ENCODE data around the gene DNAJB12. TPM values are rescaled to one million over a fixed set of nuclear protein-coding genes. Genes with fewer than 3 reads are reported as not detected.
A peak's percentile ranks its signal among the peaks of the same experiment; 100 is the strongest.
"Not testable (repeated sequence)": the region's sequence is repeated elsewhere in the genome, so short reads cannot be mapped to it uniquely, and the experiment has no call there.

Gene DNAJB12
- total RNA-seq, 1 experiment from 2014 or later: 51.0 TPM

- DNase-seq (ENCODE audit: low read depth, low spot score); in situ Hi-C loops (cut with HindIII; ENCODE audit: low pct_unique_long_range_greater_than_20kb, low sequenced_read_pairs); H3K36me3 ChIP-seq (ENCODE audit: control insufficient read depth, insufficient read depth, low read length); intact Hi-C loops (cut with micrococcal nuclease; ENCODE audit: unreplicated experiment); H3K27me3 ChIP-seq (ENCODE audit: control insufficient read depth, insufficient read depth, low read length); ATAC-seq; POLR2A ChIA-PET; H3K4me3 ChIP-seq (ENCODE audit: low read depth in 2 of 2, low read length in 2 of 2); H3K9me3 ChIP-seq (ENCODE audit: control insufficient read depth, insufficient read depth, low read depth, low read length): not testable (repeated sequence)
- BruUV-seq (replicated peaks): TSS peak; percentile 92
- Histone ChIP-seq H3K27ac (ENCODE audit: low read length) (peak overlapping the region; percentile 89), H3K4me1 (ENCODE audit: control insufficient read depth, insufficient read depth, low read length) (peaks cover 77% of the 10 kb centered on the region)
- CTCF ChIA-PET: interaction anchor here (1.0 to 2.1 kb wide), 3 partner anchors 52 to 54 kb away, joined by 3 to 8 read pairs (median 7); partner anchors contain the start of gene DDIT4
These were observed 27.8 kb downstream of the DNAJB12 start for GRCh38 chr10:72326665-72327603.

- ATAC-seq; H3K36me3 ChIP-seq (ENCODE audit: control insufficient read depth, insufficient read depth, low read length); in situ Hi-C loops (cut with HindIII; ENCODE audit: low pct_unique_long_range_greater_than_20kb, low sequenced_read_pairs); H3K9me3 ChIP-seq (ENCODE audit: control insufficient read depth, insufficient read depth, low read depth, low read length); DNase-seq (ENCODE audit: low read depth, low spot score); BruUV-seq (replicated peaks); H3K27me3 ChIP-seq (ENCODE audit: control insufficient read depth, insufficient read depth, low read length); H3K4me3 ChIP-seq (ENCODE audit: low read depth in 2 of 2, low read length in 2 of 2); intact Hi-C loops (cut with micrococcal nuclease; ENCODE audit: unreplicated experiment): not testable (repeated sequence)
- peak overlapping the region; percentile 92 for H3K27ac ChIP-seq (ENCODE audit: low read length)
- ChIA-PET POLR2A (interaction anchor here (0.6 kb wide), 1 partner anchor 10 kb away, joined by 6 read pairs; no protein-coding TSS in a partner anchor), CTCF (interaction anchor here (2.1 kb wide), 1 partner anchor 51 kb away, joined by 7 read pairs; no protein-coding TSS in a partner anchor)
- peaks cover 79% of the 10 kb centered on the region for H3K4me1 ChIP-seq (ENCODE audit: control insufficient read depth, insufficient read depth, low read length)
These were observed 29.2 kb downstream of the DNAJB12 start for GRCh38 chr10:72325243-72326175.

GRCh38 chr10:72323771-72324191 lies 30.9 kb downstream of the DNAJB12 start:
- no peaks in the 10 kb centered on the region for H3K9me3 ChIP-seq (ENCODE audit: control insufficient read depth, insufficient read depth, low read depth, low read length)
- in situ Hi-C loops (cut with HindIII; ENCODE audit: low pct_unique_long_range_greater_than_20kb, low sequenced_read_pairs): loop anchor here (25.0 kb wide), 1 partner anchor 361 kb away; the partner anchor contains the start of gene CHST3
- no peak overlapping the region for H3K4me3 ChIP-seq (ENCODE audit: low read depth in 2 of 2, low read length in 2 of 2)
- H3K27me3 ChIP-seq (ENCODE audit: control insufficient read depth, insufficient read depth, low read length): no peaks in the 10 kb centered on the region
- no peak for DNase-seq (ENCODE audit: low read depth, low spot score)
- POLR2A ChIA-PET: no interaction called here
- H3K36me3 ChIP-seq (ENCODE audit: control insufficient read depth, insufficient read depth, low read length): no peaks in the 10 kb centered on the region
- H3K27ac ChIP-seq (ENCODE audit: low read length): peak overlapping the region; percentile 89
- no TSS peak for BruUV-seq (replicated peaks)
- TF ChIP-seq POLR2AphosphoS5 (IDR thresholded peaks at IDR 0.05; ENCODE audit: low read depth, low read length) (no peak), CTCF (IDR thresholded peaks at IDR 0.05) (no peak), REST (IDR thresholded peaks at IDR 0.05; ENCODE audit: insufficient read depth in 1 of 2, low read depth in 2 of 2, low read length in 1 of 2) (no peak), SIN3A (IDR thresholded peaks at IDR 0.05; ENCODE audit: borderline replicate concordance, insufficient read depth, low read depth, low read length) (no peak), TCF7L2 (IDR thresholded peaks at IDR 0.05; ENCODE audit: low read depth, low read length) (no peak)
- intact Hi-C loops (cut with micrococcal nuclease; ENCODE audit: unreplicated experiment): no loop called here
- peaks cover 80% of the 10 kb centered on the region for H3K4me1 ChIP-seq (ENCODE audit: control insufficient read depth, insufficient read depth, low read length)
- CTCF ChIA-PET: no interaction called here
- no peak for ATAC-seq
